ENCODE results near the gene NDUFAB1. TPM values are rescaled to one million over a fixed set of nuclear protein-coding genes. Genes with fewer than 3 reads are reported as not detected.

The NDUFAB1 gene
- total RNA-seq, 5 donors from 2014 or later (not counting 1 experiment from before 2014, with no cell fraction given) = 24.2 to 44.3 (median 41.0) TPM

- no peaks in the 10 kb centered on the region for H3K4me1 ChIP-seq (ENCODE audit: control insufficient read depth in 1 of 2, extremely low read depth in 1 of 2, insufficient read depth in 2 of 2, low read length in 2 of 2)
- peaks cover 27% of the 10 kb centered on the region for H3K36me3 Mint-ChIP-seq
- H3K36me3 ChIP-seq (ENCODE audit: control insufficient read depth in 2 of 2, extremely low read depth in 1 of 2, insufficient read depth in 1 of 2, low read length in 1 of 2) = peaks cover 10 to 61% of the 10 kb centered on the region in 2 donors
- H3K9me3 ChIP-seq = no peaks in the 10 kb centered on the region
- no peak overlapping the region for H3K4me3 Mint-ChIP-seq
- no peak overlapping the region for H3K4me3 ChIP-seq (ENCODE audit: control insufficient read depth in 1 of 2, extremely low read depth in 1 of 2, low read length in 1 of 2)
- no peaks in the 10 kb centered on the region for H3K27me3 ChIP-seq (replicated peaks in 1 of 2; ENCODE audit: control insufficient read depth in 2 of 2, extremely low read depth in 1 of 2, insufficient read depth in 2 of 2, low read length in 1 of 2)
- ChIA-PET POLR2A (no interaction called here), CTCF (no interaction called here)
- no peak overlapping the region for H3K27ac Mint-ChIP-seq
- no peaks in the 10 kb centered on the region for H3K4me1 Mint-ChIP-seq
- no peak overlapping the region for H3K27ac ChIP-seq (ENCODE audit: low read length)
- ATAC-seq (replicated peaks in 1 of 4) (no peak), DNase-seq (no peak)
- no peaks in the 10 kb centered on the region for H3K27me3 Mint-ChIP-seq
- WGBS (ENCODE audit: insufficient coverage) = no CpG with 5 or more reads among the region's 3 CpGs
- H3K9me3 Mint-ChIP-seq = no peaks in the 10 kb centered on the region
These were observed 58.7 kb downstream of the NDUFAB1 start for GRCh38 chr16:23537390-23537789.

- POLR2A ChIA-PET = no interaction called here
- Histone ChIP-seq H3K4me1 (ENCODE audit: control insufficient read depth in 1 of 2, extremely low read depth in 1 of 2, insufficient read depth in 2 of 2, low read length in 2 of 2) (no peaks in the 10 kb centered on the region), H3K4me3 (ENCODE audit: control insufficient read depth in 1 of 2, extremely low read depth in 1 of 2, low read length in 1 of 2) (no peak overlapping the region), H3K9me3 (no peaks in the 10 kb centered on the region), H3K27ac (ENCODE audit: low read length) (no peak overlapping the region), H3K27me3 (replicated peaks in 1 of 2; ENCODE audit: control insufficient read depth in 2 of 2, extremely low read depth in 1 of 2, insufficient read depth in 2 of 2, low read length in 1 of 2) (no peaks in the 10 kb centered on the region), H3K36me3 (ENCODE audit: control insufficient read depth in 2 of 2, extremely low read depth in 1 of 2, insufficient read depth in 1 of 2, low read length in 1 of 2) (peaks cover 10 to 59% of the 10 kb centered on the region in 2 donors)
- Mint-ChIP-seq H3K27ac (no peak overlapping the region), H3K9me3 (no peaks in the 10 kb centered on the region), H3K4me1 (no peaks in the 10 kb centered on the region), H3K27me3 (no peaks in the 10 kb centered on the region), H3K4me3 (no peak overlapping the region), H3K36me3 (peaks cover 22% of the 10 kb centered on the region)
- no peak for ATAC-seq (replicated peaks in 1 of 4)
- CTCF ChIA-PET = no interaction called here
- DNase-seq = no peak
- no CpG with 5 or more reads among the region's 2 CpGs for WGBS (ENCODE audit: insufficient coverage)
These were observed 60.2 kb downstream of the NDUFAB1 start for GRCh38 chr16:23535901-23536300.

DNA sequence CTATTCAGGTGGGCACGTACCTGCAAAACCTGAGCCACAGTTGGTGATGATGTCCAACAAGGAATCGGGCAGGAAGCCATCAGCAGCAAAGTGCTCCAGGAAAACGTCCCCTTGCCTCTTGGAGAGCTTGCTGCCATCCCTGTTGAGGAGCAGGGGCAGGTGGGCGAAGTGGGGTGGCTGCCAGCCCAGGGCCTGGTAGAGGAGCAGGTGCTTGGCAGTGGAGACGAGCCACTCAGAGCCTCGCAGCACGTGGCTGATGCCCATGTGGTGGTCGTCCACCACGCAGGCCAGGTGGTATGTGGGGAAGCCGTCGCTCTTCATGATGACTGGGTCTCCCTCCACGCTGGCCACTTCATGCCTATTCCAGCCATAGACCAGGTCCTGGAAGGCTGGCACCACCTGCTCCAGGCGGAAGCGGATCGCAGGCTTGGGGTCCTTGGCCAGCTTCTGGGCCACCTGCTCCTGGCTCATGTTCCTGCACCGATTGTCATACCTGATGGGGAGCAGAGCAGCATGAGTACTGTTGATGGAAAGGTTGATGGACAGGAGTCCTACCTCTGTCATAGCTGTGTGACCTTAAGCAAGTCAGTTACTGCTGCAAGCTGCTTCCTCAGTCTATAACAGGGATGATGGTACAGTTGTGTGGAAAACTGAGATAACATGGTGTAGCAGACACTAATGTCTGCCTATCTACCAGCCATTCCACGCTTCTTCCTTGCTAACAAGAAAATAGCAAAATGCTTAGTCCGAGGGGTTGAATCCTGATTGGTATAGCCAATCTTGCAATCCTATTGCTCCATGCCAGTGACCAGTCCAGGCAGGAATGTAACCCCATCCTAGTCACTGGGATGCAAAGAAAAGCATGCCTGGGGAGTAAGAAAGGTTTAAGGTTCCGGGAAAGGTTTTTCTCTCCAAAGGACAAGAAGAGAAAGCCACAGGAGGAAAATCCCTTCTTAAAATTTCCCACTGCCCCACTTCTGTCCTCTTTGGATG lies 61.0 kb downstream of the NDUFAB1 start:
- ATAC-seq (replicated peaks in 1 of 4) (no peak), DNase-seq (no peak)
- Mint-ChIP-seq H3K36me3 (peaks cover 22% of the 10 kb centered on the region), H3K4me1 (no peaks in the 10 kb centered on the region), H3K4me3 (no peak overlapping the region), H3K27me3 (no peaks in the 10 kb centered on the region), H3K27ac (no peak overlapping the region), H3K9me3 (no peaks in the 10 kb centered on the region)
- peaks cover 10 to 52% of the 10 kb centered on the region in 2 donors for H3K36me3 ChIP-seq (ENCODE audit: control insufficient read depth in 2 of 2, extremely low read depth in 1 of 2, insufficient read depth in 1 of 2, low read length in 1 of 2)
- POLR2A ChIA-PET = no interaction called here
- CTCF ChIA-PET = no interaction called here
- H3K4me1 ChIP-seq (ENCODE audit: control insufficient read depth in 1 of 2, extremely low read depth in 1 of 2, insufficient read depth in 2 of 2, low read length in 2 of 2) = no peaks in the 10 kb centered on the region
- no peak overlapping the region for H3K27ac ChIP-seq (ENCODE audit: low read length)
- no peaks in the 10 kb centered on the region for H3K9me3 ChIP-seq
- 95% methylated on average over 10 of the region's 19 CpGs for WGBS (ENCODE audit: insufficient coverage)
- no peaks in the 10 kb centered on the region for H3K27me3 ChIP-seq (replicated peaks in 1 of 2; ENCODE audit: control insufficient read depth in 2 of 2, extremely low read depth in 1 of 2, insufficient read depth in 2 of 2, low read length in 1 of 2)
- H3K4me3 ChIP-seq (ENCODE audit: control insufficient read depth in 1 of 2, extremely low read depth in 1 of 2, low read length in 1 of 2) = no peak overlapping the region

DNA sequence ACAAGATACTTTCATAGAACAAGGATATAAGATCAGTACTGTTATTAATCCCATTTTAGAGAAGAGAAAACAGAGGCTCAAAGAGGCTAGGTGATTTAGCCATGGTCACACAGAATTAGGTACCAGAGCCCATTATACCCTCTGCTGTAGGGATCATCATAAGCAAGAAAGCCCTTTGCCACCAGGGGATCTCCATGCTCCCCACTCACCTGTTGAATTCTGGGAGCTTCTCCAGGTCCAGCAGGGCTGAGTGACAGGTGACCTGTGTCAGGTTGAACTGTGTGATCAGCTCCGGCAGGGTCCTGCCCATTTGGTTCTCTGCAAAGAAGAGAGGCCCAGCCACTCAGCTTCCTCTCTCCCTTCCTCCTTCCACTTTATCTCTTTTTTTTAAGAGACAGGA lies 63.7 kb downstream of the NDUFAB1 start:
- CTCF ChIA-PET = no interaction called here
- H3K4me1 Mint-ChIP-seq = no peaks in the 10 kb centered on the region

More for the DNA sequence above, 63.7 kb downstream of the NDUFAB1 start:
- ATAC-seq (replicated peaks in 1 of 4) = no peak
- Mint-ChIP-seq H3K27me3 (no peaks in the 10 kb centered on the region), H3K4me3 (no peak overlapping the region), H3K27ac (no peak overlapping the region), H3K36me3 (peaks cover 27% of the 10 kb centered on the region), H3K9me3 (no peaks in the 10 kb centered on the region)
- Histone ChIP-seq H3K4me3 (ENCODE audit: control insufficient read depth in 1 of 2, extremely low read depth in 1 of 2, low read length in 1 of 2) (no peak overlapping the region), H3K4me1 (ENCODE audit: control insufficient read depth in 1 of 2, extremely low read depth in 1 of 2, insufficient read depth in 2 of 2, low read length in 2 of 2) (no peaks in the 10 kb centered on the region), H3K27ac (ENCODE audit: low read length) (no peak overlapping the region), H3K9me3 (no peaks in the 10 kb centered on the region), H3K27me3 (replicated peaks in 1 of 2; ENCODE audit: control insufficient read depth in 2 of 2, extremely low read depth in 1 of 2, insufficient read depth in 2 of 2, low read length in 1 of 2) (no peaks in the 10 kb centered on the region), H3K36me3 (ENCODE audit: control insufficient read depth in 2 of 2, extremely low read depth in 1 of 2, insufficient read depth in 1 of 2, low read length in 1 of 2) (peaks cover 16 to 61% of the 10 kb centered on the region in 2 donors)
- WGBS (ENCODE audit: insufficient coverage) = 100% methylated on average over 1 of the region's 1 CpG
- POLR2A ChIA-PET = no interaction called here
- DNase-seq = no peak

Other genes with a start within 250 kb of the NDUFAB1 start
- 10 to 100 TPM; 15.8 to 23.2 (median 22.4) TPM for gene COG7, start 143.1 kb downstream of the NDUFAB1 start, total RNA-seq
- 100 to 1,000 TPM in 2 of 5 donors, 10 to 100 TPM in 3; 84.0 to 146 (median 99.6) TPM for gene GGA2, start 85.8 kb downstream of the NDUFAB1 start, total RNA-seq
- 10 to 100 TPM; 10.8 to 19.4 (median 15.9) TPM for gene EARS2, start 39.0 kb downstream of the NDUFAB1 start, total RNA-seq
- 10 to 100 TPM; 43.6 to 49.1 (median 46.3) TPM for gene UBFD1, start 38.6 kb downstream of the NDUFAB1 start, total RNA-seq
- 10 to 100 TPM in 4 of 5 donors, 1 to 10 TPM in 1; 7.9 to 13.1 (median 12.5) TPM for gene PALB2, start 45.0 kb upstream of the NDUFAB1 start, total RNA-seq
- 10 to 100 TPM; 49.8 to 68.7 (median 59.9) TPM for gene DCTN5, start 45.1 kb upstream of the NDUFAB1 start, total RNA-seq
- gene PLK1, start 82.6 kb upstream of the NDUFAB1 start, total RNA-seq = 1 to 10 TPM; 1.5 to 4.6 (median 3.7) TPM
- gene ERN2, start 116.9 kb upstream of the NDUFAB1 start, total RNA-seq = under 1 TPM in 2 of 5 donors, not detected in 3; 0.10 to 0.38 TPM
- not detected for gene CHP2, start 158.7 kb upstream of the NDUFAB1 start, total RNA-seq
- gene PRKCB, start 239.7 kb upstream of the NDUFAB1 start, total RNA-seq = 100 to 1,000 TPM in 4 of 5 donors, 10 to 100 TPM in 1; 84.7 to 114 (median 105) TPM

Measured in T-cell (primary cell).